Peyer's patch (tissue), 4 donors: Measurements from ENCODE around the gene KCTD19.

Experiments used
- POLR2A ChIP-seq, 2 donors: fragments of 450-650 bp; IDR thresholded peaks; one replicate each; pipeline ENCODE4 v1.5.1; 2017; ENCODE audit warnings: antibody characterized with exemption in 2 of 2, mild to moderate bottlenecking in 2 of 2, moderate library complexity in 2 of 2
- TF ChIP-seq, protein P1 (sequence below), 6 experiments: fragments of 450-650 bp in 4 of 6; fragments of 200-600 bp in 2 of 6; sonication (generic) in 1 of 6; IDR thresholded peaks; one replicate each; pipeline ENCODE4 v1.5.1; 2017 to 2019; ENCODE audit warnings: antibody characterized with exemption in 6 of 6, mild to moderate bottlenecking in 3 of 6, moderate library complexity in 1 of 6

DNA sequence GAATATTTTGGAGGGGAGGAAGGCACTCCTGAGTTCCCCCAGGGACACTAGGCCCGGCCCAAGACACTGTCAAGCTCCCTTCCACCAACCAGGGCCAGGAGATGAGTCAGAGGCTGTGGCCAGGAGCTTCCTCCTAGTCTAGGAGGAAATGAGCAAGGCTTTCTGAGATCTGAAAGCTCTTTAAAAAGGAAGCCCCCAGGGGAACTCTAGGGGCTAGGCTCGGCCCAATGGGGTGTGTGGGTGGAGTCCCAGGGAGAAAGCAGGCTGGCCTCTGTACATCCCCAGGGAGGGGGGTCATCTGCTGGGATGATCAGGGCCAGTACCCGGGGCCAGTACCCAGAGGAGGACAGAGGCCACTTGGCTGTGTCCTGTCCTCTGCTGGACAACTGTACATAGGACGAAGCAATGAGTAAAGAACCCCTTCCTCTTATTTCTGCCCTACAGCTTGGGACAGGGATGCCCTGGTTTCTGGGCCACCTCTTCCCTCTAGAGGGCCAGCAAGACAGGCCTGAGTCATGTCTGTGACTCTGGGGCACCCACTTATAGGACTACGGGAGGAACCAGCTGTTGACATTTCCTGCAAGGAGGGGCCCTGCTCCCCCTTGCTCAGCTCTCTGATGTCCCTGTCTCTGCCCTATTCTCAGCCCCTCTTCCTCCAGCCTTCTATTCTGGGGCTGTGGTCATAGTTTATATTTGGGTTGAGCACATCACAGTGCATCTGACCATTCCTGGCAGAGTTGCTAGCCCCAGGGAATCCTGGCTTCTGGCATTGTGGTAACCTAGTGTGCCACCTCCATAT is 82.0 kb downstream of the KCTD19 start:
- TF ChIP-seq POLR2A (IDR thresholded peaks at IDR 0.05): no peak
- TF ChIP-seq, protein P1, sequence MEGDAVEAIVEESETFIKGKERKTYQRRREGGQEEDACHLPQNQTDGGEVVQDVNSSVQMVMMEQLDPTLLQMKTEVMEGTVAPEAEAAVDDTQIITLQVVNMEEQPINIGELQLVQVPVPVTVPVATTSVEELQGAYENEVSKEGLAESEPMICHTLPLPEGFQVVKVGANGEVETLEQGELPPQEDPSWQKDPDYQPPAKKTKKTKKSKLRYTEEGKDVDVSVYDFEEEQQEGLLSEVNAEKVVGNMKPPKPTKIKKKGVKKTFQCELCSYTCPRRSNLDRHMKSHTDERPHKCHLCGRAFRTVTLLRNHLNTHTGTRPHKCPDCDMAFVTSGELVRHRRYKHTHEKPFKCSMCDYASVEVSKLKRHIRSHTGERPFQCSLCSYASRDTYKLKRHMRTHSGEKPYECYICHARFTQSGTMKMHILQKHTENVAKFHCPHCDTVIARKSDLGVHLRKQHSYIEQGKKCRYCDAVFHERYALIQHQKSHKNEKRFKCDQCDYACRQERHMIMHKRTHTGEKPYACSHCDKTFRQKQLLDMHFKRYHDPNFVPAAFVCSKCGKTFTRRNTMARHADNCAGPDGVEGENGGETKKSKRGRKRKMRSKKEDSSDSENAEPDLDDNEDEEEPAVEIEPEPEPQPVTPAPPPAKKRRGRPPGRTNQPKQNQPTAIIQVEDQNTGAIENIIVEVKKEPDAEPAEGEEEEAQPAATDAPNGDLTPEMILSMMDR (IDR thresholded peaks at IDR 0.05): no peak
